GM23248 (cell line): Measurements from ENCODE around the gene MED17.

Experiments used
- EZH2 ChIP-seq: fragments of 200-600 bp; sonication (generic); IDR thresholded peaks from 2 replicates; pipeline ENCODE4 v1.6.1; 2018; ENCODE audit warnings: antibody characterized with exemption, mild to moderate bottlenecking; ENCODE audit not compliant: insufficient read depth, poor library complexity, severe bottlenecking
- EZH2phosphoT487 ChIP-seq: fragments of 200-600 bp; sonication (generic); IDR thresholded peaks from 2 replicates; pipeline ENCODE4 v1.6.1; 2018; ENCODE audit warnings: antibody characterized with exemption, moderate library complexity, mild to moderate bottlenecking, low read depth; ENCODE audit not compliant: insufficient read depth

DNA sequence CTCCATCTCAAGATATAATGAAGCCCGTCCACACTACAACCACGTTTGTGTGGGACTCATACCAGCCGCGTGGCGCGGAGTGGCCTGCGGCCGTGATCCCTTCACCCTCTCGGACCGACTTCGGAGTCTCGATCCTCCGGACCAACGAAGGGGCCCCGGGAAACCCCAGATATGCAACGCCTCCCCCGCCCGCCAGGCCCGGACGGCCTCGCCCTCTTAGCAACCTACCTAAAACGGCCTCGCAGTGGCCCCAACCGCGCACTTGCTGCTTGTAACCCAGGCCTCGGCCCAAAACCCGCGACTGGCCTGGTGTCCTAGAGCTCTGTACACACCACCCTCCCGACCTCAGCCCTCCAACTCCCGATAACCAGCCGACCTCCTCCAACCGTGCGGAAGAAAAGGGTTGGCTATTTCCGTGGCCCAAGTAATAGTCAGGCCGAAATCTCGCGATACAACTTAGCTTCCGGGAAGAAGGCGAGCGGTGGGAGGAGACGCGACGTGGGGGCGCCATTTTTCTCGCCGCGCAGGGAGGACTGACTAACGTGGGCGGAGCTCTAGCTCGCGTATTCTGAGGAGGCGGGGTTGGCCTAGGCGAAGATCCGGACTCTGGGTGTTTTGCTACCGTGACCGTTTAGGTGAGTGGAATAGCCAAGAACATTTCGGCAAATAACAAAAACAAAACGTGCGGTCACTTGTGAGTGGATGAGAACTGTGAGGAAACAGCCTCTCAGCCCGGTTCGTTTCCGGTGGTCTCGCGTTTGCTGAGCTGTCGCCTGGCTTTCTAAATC, 42.8 kb upstream of the MED17 start, which contains the start of the genes C11orf54 and TAF1D:
- TF ChIP-seq EZH2phosphoT487 (no peak), EZH2 (no peak)
